ENCODE results near the gene EXOSC1. TPM values are rescaled to one million over a fixed set of nuclear protein-coding genes. Genes with fewer than 3 reads are reported as not detected.
A peak's percentile ranks its signal among the peaks of the same experiment; 100 is the strongest.
"Not testable (repeated sequence)": the region's sequence is repeated elsewhere in the genome, so short reads cannot be mapped to it uniquely, and the experiment has no call there.

Gene EXOSC1
- polyA plus RNA-seq, 4 donors, result 32.4 to 43.0 (median 38.5) TPM

DNA sequence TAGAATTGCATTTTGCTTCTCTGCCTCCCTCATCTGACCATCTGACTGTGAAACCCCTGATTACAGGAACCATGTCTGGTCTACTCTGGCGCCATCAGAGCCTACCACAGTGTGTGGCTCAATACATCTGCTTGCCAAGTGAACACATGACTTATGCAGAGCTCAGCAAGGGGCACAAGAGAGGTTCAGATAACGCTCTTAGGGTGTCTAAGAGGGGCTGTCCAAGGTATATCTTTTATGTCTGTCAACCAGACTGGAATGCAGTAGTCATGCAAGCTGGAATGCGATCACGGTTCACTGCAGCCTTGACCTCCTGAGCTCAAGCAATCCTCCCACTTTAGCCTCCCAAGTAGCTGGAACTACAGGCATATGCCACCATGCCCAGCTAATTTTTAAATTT is 34.4 kb downstream of the EXOSC1 start:
- DNase-seq (ENCODE audit: low read depth in 4 of 4, low spot score in 2 of 4), result no peak

DNA sequence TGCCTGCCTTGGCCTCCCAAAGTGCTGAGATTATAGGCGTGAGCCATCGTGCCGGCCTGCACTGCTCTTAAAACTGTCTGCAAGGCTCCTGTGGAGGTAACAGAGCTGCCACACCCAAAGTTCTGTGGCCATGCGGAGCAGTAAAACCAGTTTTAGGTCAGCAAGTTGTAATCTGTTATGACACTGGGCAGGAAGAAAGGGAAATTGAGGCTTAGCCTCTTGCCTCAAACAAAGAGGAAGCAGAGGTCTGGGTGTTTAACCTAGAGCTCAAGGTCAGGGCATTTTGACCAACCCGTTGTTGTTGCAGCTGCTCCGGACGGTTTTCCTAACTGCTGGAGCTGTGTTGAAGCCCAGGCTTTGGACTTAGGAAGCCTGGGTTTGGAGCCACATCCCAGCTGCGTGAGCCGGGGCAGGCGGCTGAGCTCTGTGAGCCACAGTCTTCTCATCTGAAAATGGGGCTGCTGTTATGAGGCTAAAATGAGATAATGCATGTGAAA is 37.3 kb downstream of the EXOSC1 start:
- no peak for DNase-seq (ENCODE audit: low read depth in 4 of 4, low spot score in 2 of 4)

DNA sequence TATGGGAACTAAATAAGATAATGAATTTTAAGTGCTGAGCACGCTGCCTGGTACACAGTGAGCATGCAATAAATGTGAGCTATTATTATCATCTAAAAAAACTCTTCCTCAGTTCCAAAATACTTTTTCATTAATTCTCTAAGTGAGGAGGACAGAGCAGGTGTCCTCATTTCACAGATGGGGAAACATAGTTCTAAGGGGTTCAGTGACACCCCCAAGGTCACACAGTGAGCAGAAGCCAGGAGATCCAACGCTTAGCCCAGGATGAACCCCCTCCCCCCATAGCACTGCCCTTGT is 37.9 kb downstream of the EXOSC1 start:
- no peak for DNase-seq (ENCODE audit: low read depth in 4 of 4, low spot score in 2 of 4)

DNA sequence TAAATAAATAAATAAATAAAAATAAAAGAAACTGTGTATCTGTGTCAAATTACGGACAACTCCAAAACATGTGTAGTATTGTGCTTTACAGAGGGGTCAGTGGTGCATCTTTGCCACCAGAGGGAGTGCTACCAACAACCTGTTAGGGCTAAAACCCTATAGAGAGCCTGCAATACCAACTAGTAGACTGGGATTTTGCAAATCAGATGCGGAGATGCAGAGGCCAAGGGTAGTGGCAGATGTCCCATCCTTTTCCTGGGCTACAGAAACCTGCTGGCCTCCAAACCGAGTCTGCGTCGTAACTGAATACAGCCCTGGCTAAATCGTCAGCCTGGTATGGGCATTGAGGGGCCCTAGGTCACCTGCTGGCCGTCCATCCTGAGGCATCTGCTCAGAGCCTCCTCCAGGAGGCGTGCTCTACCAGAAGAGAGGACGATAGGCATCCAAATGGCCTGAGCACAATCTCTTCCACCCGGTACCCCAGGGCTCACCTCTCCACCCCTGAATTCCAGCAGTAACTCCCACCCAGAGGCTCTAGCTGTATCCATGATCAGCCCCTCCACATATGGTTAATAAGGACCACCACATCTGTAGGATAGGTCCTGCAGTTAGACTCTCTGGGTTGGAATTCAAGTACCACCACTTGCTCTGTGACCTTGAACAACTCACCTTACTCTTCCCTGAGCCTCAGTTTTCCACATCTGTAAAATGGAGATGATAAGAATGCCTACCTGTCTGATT is 38.4 kb downstream of the EXOSC1 start:
- no peak for DNase-seq (ENCODE audit: low read depth in 4 of 4, low spot score in 2 of 4)

GRCh38 chr10:97406483-97406882 is 39.3 kb downstream of the EXOSC1 start:
- not testable (repeated sequence) for DNase-seq (ENCODE audit: low read depth in 4 of 4, low spot score in 2 of 4)

DNA sequence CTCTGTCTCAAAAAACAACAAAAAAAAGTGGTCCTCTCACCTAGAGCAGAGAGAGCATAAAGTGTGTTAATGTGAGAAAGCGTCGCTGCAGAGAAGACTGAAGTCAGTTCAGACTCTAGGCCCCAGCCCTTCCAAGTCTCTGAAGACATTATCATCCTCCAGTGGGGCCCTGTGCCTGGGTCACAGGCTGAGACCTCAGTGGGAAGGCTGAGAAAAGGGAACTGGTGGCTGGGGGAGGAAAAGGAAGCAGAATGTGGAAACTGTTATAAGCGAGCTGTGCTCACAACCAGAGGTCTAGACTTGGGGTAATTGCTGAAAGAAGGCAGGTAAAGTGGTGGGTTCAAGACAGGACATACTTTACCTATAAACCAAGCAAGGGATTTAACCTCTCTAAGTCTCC is 39.7 kb downstream of the EXOSC1 start:
- DNase-seq (ENCODE audit: low read depth in 4 of 4, low spot score in 2 of 4), result no peak

GRCh38 chr10:97404044-97404443 is 41.8 kb downstream of the EXOSC1 start:
- no peak for DNase-seq (ENCODE audit: low read depth in 4 of 4, low spot score in 2 of 4)

DNA sequence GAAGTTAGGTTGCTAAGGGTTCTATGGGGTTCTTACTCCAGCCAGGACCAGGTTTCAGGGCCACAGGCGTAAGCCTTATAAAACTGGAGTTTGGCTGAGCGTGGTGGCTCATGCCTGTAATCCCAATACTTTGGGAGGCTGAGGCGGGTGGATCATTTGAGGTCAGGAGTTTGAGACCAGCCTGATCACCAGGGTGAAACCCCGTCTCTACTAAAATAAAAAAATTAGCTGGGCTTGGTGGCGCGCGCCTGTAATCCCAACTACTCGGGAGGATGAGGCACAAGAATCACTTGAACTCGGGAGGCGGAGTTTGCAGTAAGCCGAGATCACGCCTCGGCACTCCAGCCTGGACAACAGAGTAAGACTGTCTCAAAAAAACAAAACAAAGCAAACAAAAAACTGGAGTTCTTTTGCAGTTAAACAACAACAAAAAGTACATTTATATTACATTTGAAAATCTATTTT is 44.3 kb downstream of the EXOSC1 start:
- DNase-seq (ENCODE audit: low read depth in 4 of 4, low spot score in 2 of 4), result no peak

GRCh38 chr10:97400665-97401454 is 44.9 kb downstream of the EXOSC1 start, which contains the start of gene RRP12:
TSS of gene RRP12 (minus strand) at chr10:97401340. CDS start at chr10:97401231, 109 bp downstream.
- DNase-seq (ENCODE audit: low read depth in 4 of 4, low spot score in 2 of 4), result peak; percentile 91 to 98 (median 93)

DNA sequence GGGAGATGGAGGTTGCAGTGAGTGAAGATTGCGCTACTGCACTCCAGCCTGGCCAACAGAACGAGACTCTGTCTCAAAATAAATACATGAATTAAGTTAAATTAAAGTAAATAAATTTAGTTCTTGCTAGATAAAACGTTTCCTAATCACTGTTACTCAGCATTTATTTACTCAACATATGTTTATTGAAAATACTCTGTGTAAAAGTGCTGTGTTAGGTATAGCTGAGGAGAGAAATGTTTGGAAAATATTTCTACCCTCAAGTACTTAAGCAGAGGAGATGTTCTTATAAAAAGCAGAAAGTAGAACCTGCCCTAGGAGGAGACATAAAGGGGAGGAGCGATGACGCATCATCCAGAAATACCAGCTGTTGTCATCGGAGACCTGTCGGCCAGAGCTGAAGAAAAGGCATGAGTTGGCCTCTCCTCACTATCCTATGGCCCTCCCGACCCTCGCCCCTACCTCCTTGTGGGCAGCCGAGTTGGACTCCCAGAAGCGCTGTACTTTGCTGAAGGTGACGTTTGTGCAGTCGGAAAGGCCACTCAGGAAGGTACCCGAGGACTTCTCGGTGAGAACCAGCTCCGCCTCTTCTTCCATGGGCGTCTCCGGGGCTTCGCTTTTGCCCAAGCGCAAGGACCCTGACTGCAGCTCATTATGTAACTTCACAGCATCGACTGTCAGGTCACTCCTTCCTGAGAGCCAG is 45.8 kb downstream of the EXOSC1 start:
- DNase-seq (ENCODE audit: low read depth in 4 of 4, low spot score in 2 of 4), result no peak

GRCh38 chr10:97396056-97396455 is 49.8 kb downstream of the EXOSC1 start:
- no peak for DNase-seq (ENCODE audit: low read depth in 4 of 4, low spot score in 2 of 4)

- DNase-seq (ENCODE audit: low read depth in 4 of 4, low spot score in 2 of 4), result no peak
Measured at GRCh38 chr10:97393034-97393573, 52.7 kb downstream of the EXOSC1 start.

DNA sequence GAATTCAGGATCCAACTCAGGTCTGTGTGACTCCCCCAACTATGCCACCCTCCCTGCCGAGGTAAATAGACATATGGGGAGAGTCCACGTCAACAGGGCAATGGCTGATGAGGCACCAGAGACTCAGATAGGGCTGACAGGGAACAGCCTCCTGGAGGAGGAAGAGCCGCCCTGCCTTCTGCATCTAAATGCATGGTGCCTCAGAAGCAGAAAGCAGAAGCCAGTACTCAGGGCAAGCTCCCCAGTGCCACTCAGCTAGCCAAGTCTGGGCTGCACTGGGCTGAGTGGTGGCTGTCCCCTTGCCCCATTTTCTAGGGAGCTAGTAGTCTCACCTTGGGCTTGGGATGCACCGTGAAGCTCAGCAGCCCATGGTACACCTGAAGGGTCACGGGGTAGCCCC is 55.7 kb downstream of the EXOSC1 start:
- no peak for DNase-seq (ENCODE audit: low read depth in 4 of 4, low spot score in 2 of 4)

- no peak for DNase-seq (ENCODE audit: low read depth in 4 of 4, low spot score in 2 of 4)
Measured at GRCh38 chr10:97388152-97388551, 57.7 kb downstream of the EXOSC1 start.

Other genes starting within 250 kb of the EXOSC1 start
- gene ARHGAP19, start 153.4 kb downstream of the EXOSC1 start, polyA plus RNA-seq (ENCODE audit: insufficient read length in 4 of 4), result 10 to 100 TPM; 26.3 to 35.2 (median 33.0) TPM
- 1 to 10 TPM; 4.3 to 6.2 (median 4.3) TPM for gene FRAT1, start 126.7 kb downstream of the EXOSC1 start, polyA plus RNA-seq (ENCODE audit: insufficient read length in 4 of 4)
- gene FRAT2, start 111.3 kb downstream of the EXOSC1 start, polyA plus RNA-seq (ENCODE audit: insufficient read length in 4 of 4), result 10 to 100 TPM; 11.0 to 15.7 (median 12.7) TPM
- 10 to 100 TPM; 18.7 to 31.8 (median 26.3) TPM for gene RRP12, start 44.7 kb downstream of the EXOSC1 start, polyA plus RNA-seq (ENCODE audit: insufficient read length in 4 of 4)
- gene PGAM1, start 19.8 kb downstream of the EXOSC1 start, polyA plus RNA-seq (ENCODE audit: insufficient read length in 4 of 4), result 100 to 1,000 TPM; 169 to 211 (median 176) TPM
- 10 to 100 TPM; 34.2 to 45.8 (median 39.7) TPM for gene ZDHHC16, start 169 bp upstream of the EXOSC1 start, polyA plus RNA-seq (ENCODE audit: insufficient read length in 4 of 4)
- gene MMS19, start 52.4 kb upstream of the EXOSC1 start, polyA plus RNA-seq (ENCODE audit: insufficient read length in 4 of 4), result 100 to 1,000 TPM in 1 of 4 donors, 10 to 100 TPM in 3; 85.9 to 109 (median 92.3) TPM
- gene UBTD1, start 52.9 kb upstream of the EXOSC1 start, polyA plus RNA-seq (ENCODE audit: insufficient read length in 4 of 4), result 10 to 100 TPM in 2 of 4 donors, 1 to 10 TPM in 2; 8.1 to 14.4 (median 11.0) TPM
- gene ANKRD2, start 126.8 kb upstream of the EXOSC1 start, polyA plus RNA-seq (ENCODE audit: insufficient read length in 4 of 4), result under 1 TPM; 0.38 to 0.56 (median 0.51) TPM
- gene HOGA1, start 138.4 kb upstream of the EXOSC1 start, polyA plus RNA-seq (ENCODE audit: insufficient read length in 4 of 4), result 10 to 100 TPM; 33.5 to 63.1 (median 47.4) TPM
- gene C10orf62, start 143.7 kb upstream of the EXOSC1 start, polyA plus RNA-seq (ENCODE audit: insufficient read length in 4 of 4), result 1 to 10 TPM in 1 of 4 donors, under 1 TPM in 3; 0.29 to 1.2 (median 0.60) TPM
- 10 to 100 TPM; 21.7 to 27.2 (median 23.0) TPM for gene MORN4, start 187.5 kb upstream of the EXOSC1 start, polyA plus RNA-seq (ENCODE audit: insufficient read length in 4 of 4)
- gene PI4K2A, start 194.7 kb upstream of the EXOSC1 start, polyA plus RNA-seq (ENCODE audit: insufficient read length in 4 of 4), result 10 to 100 TPM; 17.7 to 21.7 (median 21.4) TPM
- 1 to 10 TPM; 4.1 to 5.0 (median 4.7) TPM for gene AVPI1, start 241.2 kb upstream of the EXOSC1 start, polyA plus RNA-seq (ENCODE audit: insufficient read length in 4 of 4)